Spinal cord (tissue), 10 donors: Measurements from ENCODE around the gene SDC4. TPM values are rescaled to one million over a fixed set of nuclear protein-coding genes. Genes with fewer than 3 reads are reported as not detected.
A peak's percentile ranks its signal among the peaks of the same experiment; 100 is the strongest.

ENCODE experiments used
- DNase-seq, 6 donors: peaks; one replicate each; pipeline versions ENCODE4 v3.0.0 to v3.0.0-alpha.2; 2013 to 2015; ENCODE audit warnings: low spot score in 6 of 6, low read depth in 4 of 6
- H3K27ac ChIP-seq: one replicate; pipeline ENCODE4 v1.5.1; 2013; ENCODE audit warnings: low read depth, low read length, control low read depth
- H3K27me3 ChIP-seq: one replicate; pipeline ENCODE4 v1.6.1; 2013; ENCODE audit warnings: low read length; ENCODE audit not compliant: control insufficient read depth, insufficient read depth
- H3K36me3 ChIP-seq: one replicate; pipeline ENCODE4 v1.6.1; 2013; ENCODE audit warnings: low read length; ENCODE audit not compliant: control insufficient read depth, insufficient read depth
- H3K4me1 ChIP-seq: one replicate; pipeline ENCODE4 v1.6.1; 2013; ENCODE audit warnings: low read length; ENCODE audit not compliant: control insufficient read depth, insufficient read depth
- H3K4me3 ChIP-seq: one replicate; pipeline ENCODE4 v1.5.1; 2013; ENCODE audit warnings: low read depth, low read length, control low read depth
- H3K9me3 ChIP-seq: one replicate; pipeline ENCODE4 v1.6.1; 2013; ENCODE audit warnings: low read length; ENCODE audit not compliant: control insufficient read depth, insufficient read depth
- WGBS: methylation state at CpG from one replicate; pipeline ENCODE4 v1.1.5; 2013; ENCODE audit warnings: missing lambda C conversion rate; ENCODE audit not compliant: insufficient coverage; 5-methylcytosine and 5-hydroxymethylcytosine counted together
- polyA plus RNA-seq, 2 donors: library from polyadenylated mRNA; unstranded; fragments of 120-200 nt; gene quantifications; one replicate each; pipeline ENCODE4 v1.2.1, GENCODE V29; 2013; ENCODE audit not compliant: insufficient read length in 2 of 2
- total RNA-seq, 2 donors: library from RNA; depleted of rRNA in 1 of 2; stranded (reverse); fragments of 120-200 nt in 1 of 2; fragments of >200 nt in 1 of 2; gene quantifications; one replicate each; pipeline versions ENCODE4 v1.2.3 to v1.2.4, GENCODE V29; 2013 to 2014
- donor health status: healthy.

SDC4 gene
- total and polyA plus RNA-seq, 4 donors: 5.6 to 25.5 (median 11.7) TPM

DNA sequence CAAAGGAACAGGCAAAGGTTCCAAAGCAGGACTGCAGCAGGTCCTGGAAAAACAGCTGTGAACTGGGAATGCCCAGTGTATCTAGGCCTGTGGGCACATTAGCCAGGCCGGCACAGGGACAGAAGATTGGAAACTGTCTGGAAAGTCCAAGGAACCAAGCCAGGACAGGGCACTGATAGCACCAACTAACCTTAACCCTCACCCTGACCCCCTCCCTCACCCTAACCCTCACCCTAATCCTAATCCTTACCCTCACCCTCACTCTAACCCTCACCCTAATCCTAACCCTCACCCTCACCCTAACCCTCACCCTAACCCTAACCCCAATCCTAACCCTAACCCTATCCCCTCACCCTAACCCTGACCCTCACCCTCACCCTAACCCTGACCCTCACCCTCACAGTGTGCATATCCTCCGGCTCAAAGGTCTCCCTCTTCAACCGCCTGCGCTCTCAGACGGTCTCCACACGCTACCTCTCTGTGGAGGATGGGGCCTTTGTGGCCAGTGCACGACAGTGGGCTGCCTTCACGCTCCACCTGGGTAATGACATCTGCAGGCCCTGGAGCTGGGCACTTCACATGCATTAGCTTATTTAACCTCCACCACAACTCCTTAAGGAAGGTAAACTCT is 35.0 kb downstream of the SDC4 start:
- H3K27ac ChIP-seq: no peak overlapping the region
- no peaks in the 10 kb centered on the region for H3K9me3 ChIP-seq
- peaks cover 18% of the 10 kb centered on the region for H3K4me1 ChIP-seq
- peaks cover 47% of the 10 kb centered on the region for H3K27me3 ChIP-seq
- no peak overlapping the region for H3K4me3 ChIP-seq
- DNase-seq: no peak
- 93% methylated on average over 6 of the region's 8 CpGs for WGBS
- H3K36me3 ChIP-seq: no peaks in the 10 kb centered on the region

DNA sequence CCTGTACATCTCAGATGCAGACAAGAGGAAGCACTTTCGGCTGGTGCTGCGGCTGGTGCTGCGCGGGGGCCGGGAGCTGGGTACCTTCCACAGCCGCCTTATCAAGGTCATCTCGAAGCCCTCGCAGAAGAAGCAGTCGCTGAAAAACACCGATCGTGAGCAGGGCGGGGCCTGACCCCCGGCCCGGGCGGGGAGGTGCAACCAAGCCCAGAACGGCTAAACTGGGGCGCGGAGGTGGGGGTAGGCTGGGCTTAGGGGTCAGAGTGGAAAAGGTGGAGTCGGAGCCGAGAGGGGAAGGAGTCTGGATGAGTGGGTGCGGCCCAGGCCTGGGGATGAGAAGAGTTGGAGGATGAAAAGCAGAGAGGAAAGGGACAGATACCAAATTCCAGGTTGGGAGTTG is 36.0 kb downstream of the SDC4 start:
- no peak for DNase-seq
- Histone ChIP-seq H3K4me1 (peaks cover 23% of the 10 kb centered on the region), H3K27ac (no peak overlapping the region), H3K9me3 (no peaks in the 10 kb centered on the region), H3K27me3 (peaks cover 43% of the 10 kb centered on the region), H3K36me3 (no peaks in the 10 kb centered on the region), H3K4me3 (no peak overlapping the region)
- 68% methylated on average over 21 of the region's 21 CpGs for WGBS

- Histone ChIP-seq H3K4me1 (peaks cover 26% of the 10 kb centered on the region), H3K27me3 (peaks cover 43% of the 10 kb centered on the region), H3K36me3 (no peaks in the 10 kb centered on the region), H3K9me3 (no peaks in the 10 kb centered on the region), H3K27ac (no peak overlapping the region), H3K4me3 (no peak overlapping the region)
- DNase-seq: peak in 3 of 6 donors; percentile 23 to 71 (median 71)
- WGBS: 18% methylated on average over 44 of the region's 45 CpGs
Measured at GRCh38 chr20:45311589-45312211, 36.5 kb downstream of the SDC4 start.

DNA sequence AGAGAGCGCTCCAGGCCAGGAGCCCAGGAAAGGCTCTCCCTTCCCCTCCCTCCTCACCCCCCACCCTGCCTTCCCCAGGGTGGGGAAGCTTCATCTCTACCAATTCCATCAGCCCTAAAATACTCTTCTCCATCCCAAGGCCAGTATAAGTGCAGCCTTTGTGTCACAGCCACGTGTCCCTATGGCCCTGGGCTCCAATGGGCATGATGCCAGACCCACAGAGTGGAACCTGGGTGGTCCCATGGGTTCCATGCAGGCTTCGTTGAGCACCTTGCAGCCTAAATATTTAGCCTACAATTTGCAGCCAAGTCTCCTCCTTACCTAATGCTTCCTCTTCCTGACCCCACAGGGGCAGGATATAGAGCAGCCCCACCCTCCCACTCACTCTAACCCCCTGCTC is 39.1 kb downstream of the SDC4 start:
- DNase-seq: no peak
- WGBS: 64% methylated on average over 3 of the region's 3 CpGs
- no peak overlapping the region for H3K4me3 ChIP-seq
- H3K27me3 ChIP-seq: peaks cover 46% of the 10 kb centered on the region
- no peak overlapping the region for H3K27ac ChIP-seq
- peaks cover 26% of the 10 kb centered on the region for H3K4me1 ChIP-seq
- peaks cover 2% of the 10 kb centered on the region for H3K36me3 ChIP-seq
- no peaks in the 10 kb centered on the region for H3K9me3 ChIP-seq

DNA sequence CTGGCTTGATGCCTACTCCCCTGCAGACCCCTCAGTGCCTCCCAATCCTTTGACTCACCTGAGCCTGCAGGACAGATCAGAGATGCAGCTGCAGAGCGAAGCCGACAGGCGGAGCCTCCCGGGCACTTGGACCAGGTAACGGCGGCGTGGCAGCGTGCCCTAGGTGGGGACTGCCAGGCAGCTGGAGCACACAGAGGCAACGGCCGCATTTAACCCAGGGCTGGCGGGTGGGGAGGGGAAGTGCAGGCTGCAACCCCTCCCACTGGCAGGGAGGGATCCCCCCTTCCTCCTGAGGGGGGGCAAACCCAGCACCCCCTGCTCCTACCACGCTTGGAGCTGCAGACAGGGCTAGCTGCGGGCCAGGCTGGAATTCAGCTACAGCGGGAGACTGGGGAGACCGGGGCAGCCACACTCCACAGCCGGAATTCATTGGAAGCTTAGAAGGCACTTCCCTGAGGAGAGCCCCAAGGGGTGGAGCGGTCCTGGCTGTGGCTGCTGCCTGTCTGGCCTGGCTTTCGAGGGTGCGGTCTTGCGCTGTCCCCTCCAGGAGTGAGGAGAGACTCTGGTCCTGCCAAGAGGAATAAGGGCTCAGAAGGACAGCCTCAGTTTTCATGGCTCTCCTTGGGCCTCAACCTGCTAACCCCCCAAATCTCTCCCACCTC is 40.0 kb downstream of the SDC4 start, which contains the start of gene MATN4:
MATN4 (minus strand) TSS at position 183 of the 662 bp plus-strand sequence. CDS start 2,717 bp downstream, outside the sequence.
- Histone ChIP-seq H3K4me1 (peaks cover 26% of the 10 kb centered on the region), H3K9me3 (no peaks in the 10 kb centered on the region), H3K36me3 (peaks cover 2% of the 10 kb centered on the region), H3K4me3 (no peak within 1 kb of the TSS), H3K27me3 (peaks cover 47% of the 10 kb centered on the region), H3K27ac (no peak within 1 kb of the TSS)
- DNase-seq: no peak
- 45% methylated on average over 19 of the region's 20 CpGs for WGBS

GRCh38 chr20:45307076-45307640 is 41.1 kb downstream of the SDC4 start:
- Histone ChIP-seq H3K9me3 (no peaks in the 10 kb centered on the region), H3K27me3 (peaks cover 47% of the 10 kb centered on the region), H3K36me3 (peaks cover 2% of the 10 kb centered on the region), H3K4me1 (peaks cover 26% of the 10 kb centered on the region), H3K4me3 (no peak overlapping the region), H3K27ac (no peak overlapping the region)
- WGBS: 66% methylated on average over 9 of the region's 16 CpGs
- no peak for DNase-seq

DNA sequence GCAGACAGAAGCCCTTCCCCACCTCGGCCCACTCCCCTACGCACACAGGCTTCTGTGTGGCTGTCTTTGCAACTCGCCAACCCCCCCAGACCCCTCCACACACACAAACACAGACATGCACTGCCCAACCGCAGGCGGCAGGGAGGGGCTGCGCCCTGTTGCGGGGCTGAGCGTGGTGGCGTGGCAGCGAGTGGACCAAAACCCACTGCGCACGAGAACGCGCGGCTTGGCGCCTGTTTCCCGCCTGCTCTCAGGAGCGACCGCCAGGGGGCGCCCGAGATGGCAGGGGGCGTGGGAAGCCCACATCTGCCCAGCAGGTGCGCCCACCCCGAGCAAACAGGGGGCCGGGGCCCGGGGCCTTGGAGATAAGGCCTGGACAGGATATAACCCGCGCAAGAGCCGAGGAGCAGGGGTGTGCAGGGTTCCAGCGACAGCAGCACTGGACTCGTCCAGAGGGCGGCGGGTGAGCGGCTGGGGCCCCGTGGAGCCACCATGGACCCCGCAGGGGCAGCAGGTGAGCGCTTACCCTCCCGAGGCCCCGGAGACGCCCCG is 41.7 kb downstream of the SDC4 start, which contains the start of gene RBPJL:
RBPJL (plus strand) TSS at position 410 of the 552 bp plus-strand sequence; CDS start at position 493, 83 bp downstream.
- H3K4me1 ChIP-seq: peaks cover 22% of the 10 kb centered on the region
- no peak for DNase-seq
- 21% methylated on average over 41 of the region's 41 CpGs for WGBS
- no peak within 1 kb of the TSS for H3K27ac ChIP-seq
- no peaks in the 10 kb centered on the region for H3K9me3 ChIP-seq
- peaks cover 41% of the 10 kb centered on the region for H3K27me3 ChIP-seq
- no peak within 1 kb of the TSS for H3K4me3 ChIP-seq
- H3K36me3 ChIP-seq: peaks cover 2% of the 10 kb centered on the region

GRCh38 chr20:45305262-45305661 is 43.0 kb downstream of the SDC4 start:
- no peak overlapping the region for H3K4me3 ChIP-seq
- WGBS: 17% methylated on average over 1 of the region's 4 CpGs
- H3K36me3 ChIP-seq: peaks cover 2% of the 10 kb centered on the region
- peaks cover 20% of the 10 kb centered on the region for H3K4me1 ChIP-seq
- no peaks in the 10 kb centered on the region for H3K9me3 ChIP-seq
- peaks cover 38% of the 10 kb centered on the region for H3K27me3 ChIP-seq
- no peak for DNase-seq
- H3K27ac ChIP-seq: no peak overlapping the region

DNA sequence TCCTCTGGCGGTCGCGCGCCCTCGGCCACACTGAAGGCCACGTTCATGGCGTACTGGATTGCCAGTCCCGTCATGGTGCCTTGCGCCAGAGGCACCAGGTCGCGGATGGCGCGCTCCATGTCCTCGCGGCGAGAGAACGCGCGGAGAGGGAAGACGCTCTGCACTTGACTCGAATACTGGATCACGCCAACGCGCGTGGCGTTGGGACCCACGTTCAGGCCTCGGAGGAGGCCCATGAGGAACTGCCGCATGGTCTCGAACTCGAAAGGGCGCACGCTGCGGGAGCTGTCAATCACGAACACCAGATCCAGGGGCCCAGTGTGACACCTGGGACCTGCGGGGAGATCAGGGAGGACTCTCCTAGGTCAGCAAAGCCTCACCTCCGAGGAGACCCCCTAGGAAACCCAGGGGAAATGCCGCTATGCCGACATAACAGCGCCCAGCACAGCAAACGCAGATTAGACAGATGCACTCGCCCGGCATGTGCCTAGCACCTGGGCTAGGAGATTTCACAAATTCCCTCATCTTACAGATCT is 43.7 kb downstream of the SDC4 start:
- H3K9me3 ChIP-seq: no peaks in the 10 kb centered on the region
- peak in 1 of 6 donors; percentile 3 for DNase-seq
- H3K4me3 ChIP-seq: no peak overlapping the region
- H3K27ac ChIP-seq: no peak overlapping the region
- peaks cover 38% of the 10 kb centered on the region for H3K27me3 ChIP-seq
- peaks cover 20% of the 10 kb centered on the region for H3K4me1 ChIP-seq
- WGBS: 78% methylated on average over 43 of the region's 43 CpGs
- peaks cover 2% of the 10 kb centered on the region for H3K36me3 ChIP-seq
